Activated naive CD8-positive, alpha-beta T cell treated with anti-CD3 and anti-CD28 coated beads for 36 hours (primary cell): ENCODE results near the gene CCL5. TPM values are rescaled to one million over a fixed set of nuclear protein-coding genes. Genes with fewer than 3 reads are reported as not detected.
A peak's percentile ranks its signal among the peaks of the same experiment; 100 is the strongest.
"Not testable (repeated sequence)": the region's sequence is repeated elsewhere in the genome, so short reads cannot be mapped to it uniquely, and the experiment has no call there.

Source experiments
- DNase-seq: peaks from one replicate; pipeline ENCODE4 v3.0.0; 2021
- H3K27ac Mint-ChIP-seq: one replicate; pipeline ENCODE4 v1.8.0; 2022; ENCODE audit warnings: mild to moderate bottlenecking, moderate library complexity, mixed read lengths
- H3K27me3 Mint-ChIP-seq: one replicate; pipeline ENCODE4 v1.8.0; 2022; ENCODE audit warnings: mild to moderate bottlenecking, mixed read lengths
- H3K36me3 Mint-ChIP-seq: one replicate; pipeline ENCODE4 v1.8.0; 2021; ENCODE audit warnings: mild to moderate bottlenecking, mixed read lengths
- H3K4me1 Mint-ChIP-seq: one replicate; pipeline ENCODE4 v1.8.0; 2021; ENCODE audit warnings: mixed read lengths
- H3K4me3 Mint-ChIP-seq: one replicate; pipeline ENCODE4 v1.8.0; 2022; ENCODE audit warnings: mild to moderate bottlenecking, moderate library complexity, mixed read lengths
- H3K9me3 Mint-ChIP-seq: one replicate; pipeline ENCODE4 v1.8.0; 2022; ENCODE audit warnings: mixed read lengths
- total RNA-seq, 2 experiments: library from RNA; stranded (reverse); gene quantifications; one replicate each; pipeline ENCODE4 v1.2.3, GENCODE V29; 2021

Gene CCL5
- total RNA-seq, 2 experiments from 2014 or later: 16.4 to 18.1 TPM

DNA sequence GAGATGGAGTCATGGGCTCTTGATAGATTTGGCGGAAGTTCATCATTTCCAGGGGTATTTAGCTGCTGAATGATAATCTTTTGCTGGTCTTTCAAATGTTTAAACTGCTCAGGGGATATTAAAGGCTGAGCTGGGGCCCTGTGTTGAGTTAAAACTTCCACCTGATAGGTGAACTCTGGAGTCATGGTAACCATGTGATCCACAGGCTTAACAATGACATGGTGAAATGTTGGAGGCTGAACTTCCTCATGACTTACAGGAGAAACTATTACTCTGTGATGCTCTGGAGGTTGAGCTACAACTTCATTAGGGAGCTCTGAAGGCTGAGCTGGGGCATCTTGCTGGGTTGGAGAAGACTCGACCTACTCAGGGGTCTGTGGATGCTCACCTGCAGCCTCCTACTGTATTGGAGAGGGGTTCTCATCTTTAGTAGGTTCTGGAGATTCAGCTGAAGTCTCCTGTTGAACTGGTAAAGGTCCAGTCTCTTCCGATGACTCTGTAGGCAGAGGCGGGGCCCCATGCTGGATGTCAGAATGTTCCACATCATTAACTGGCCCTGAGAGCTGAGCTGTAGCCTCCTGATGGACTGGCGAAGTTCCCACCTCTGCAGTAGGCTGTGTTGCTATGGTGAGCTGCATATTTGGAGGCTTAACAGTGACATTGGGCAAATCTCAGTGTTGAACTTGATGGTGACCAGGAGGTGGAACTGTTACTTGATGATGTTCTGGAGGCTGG lies 26.2 kb upstream of the CCL5 start:
- Mint-ChIP-seq H3K27me3 (peaks cover 4% of the 10 kb centered on the region), H3K27ac (no peak overlapping the region), H3K4me3 (no peak overlapping the region), H3K9me3 (peaks cover under 1% of the 10 kb centered on the region), H3K4me1 (peaks cover under 1% of the 10 kb centered on the region), H3K36me3 (peaks cover under 1% of the 10 kb centered on the region)
- DNase-seq: no peak

DNA sequence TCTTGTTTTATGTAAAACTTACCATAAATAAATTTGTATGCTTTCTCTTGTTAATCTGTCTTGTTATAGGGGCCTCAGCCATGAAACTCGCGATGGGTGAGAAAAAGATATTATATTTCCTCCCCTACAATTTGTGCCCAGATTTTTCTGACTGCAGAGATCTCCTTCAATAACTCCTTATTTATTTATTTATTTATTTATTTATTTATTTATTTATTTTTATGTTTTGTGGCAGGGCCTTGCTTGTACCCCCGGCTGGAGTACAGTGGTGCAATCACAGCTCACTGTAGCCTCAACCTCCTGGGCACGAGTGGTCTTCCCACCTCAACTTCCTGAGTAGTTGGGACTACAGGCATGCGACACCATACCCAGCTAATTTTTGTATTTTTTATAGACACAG lies 23.3 kb upstream of the CCL5 start:
- Mint-ChIP-seq H3K27me3 (peaks cover 4% of the 10 kb centered on the region), H3K27ac (no peak overlapping the region), H3K4me1 (peaks cover 28% of the 10 kb centered on the region), H3K36me3 (peaks cover 4% of the 10 kb centered on the region), H3K9me3 (peaks cover 2% of the 10 kb centered on the region), H3K4me3 (no peak overlapping the region)
- DNase-seq: no peak

DNA sequence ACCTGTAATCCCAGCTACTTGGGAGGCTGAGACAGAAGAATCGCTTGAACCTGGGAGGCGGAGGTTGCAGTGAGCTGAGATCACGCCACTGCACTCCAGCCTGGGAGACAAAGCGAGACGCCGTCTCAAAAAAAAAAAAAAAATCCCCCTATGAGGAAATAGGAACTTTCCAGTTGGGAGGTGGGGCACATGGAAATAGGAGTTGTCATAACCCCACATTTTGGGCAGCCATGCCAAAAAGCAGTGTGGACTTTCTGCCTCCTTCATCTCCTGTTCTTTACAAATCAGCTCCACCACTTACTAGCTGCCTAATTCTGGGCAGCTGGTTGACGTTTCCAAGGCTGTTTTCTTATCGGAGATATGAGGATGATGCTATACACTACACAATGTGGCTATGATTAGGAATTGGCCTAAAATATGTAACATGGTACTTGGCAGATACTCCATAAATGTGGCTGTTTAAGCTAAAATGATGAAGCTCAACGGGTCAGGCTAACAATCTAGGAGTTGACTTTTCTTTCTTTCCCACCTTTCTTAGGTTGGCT lies 21.5 kb upstream of the CCL5 start:
- no peak for DNase-seq
- Mint-ChIP-seq H3K36me3 (peaks cover 4% of the 10 kb centered on the region), H3K4me3 (no peak overlapping the region), H3K4me1 (peaks cover 38% of the 10 kb centered on the region), H3K27ac (no peak overlapping the region), H3K27me3 (peaks cover 4% of the 10 kb centered on the region), H3K9me3 (peaks cover 2% of the 10 kb centered on the region)

DNA sequence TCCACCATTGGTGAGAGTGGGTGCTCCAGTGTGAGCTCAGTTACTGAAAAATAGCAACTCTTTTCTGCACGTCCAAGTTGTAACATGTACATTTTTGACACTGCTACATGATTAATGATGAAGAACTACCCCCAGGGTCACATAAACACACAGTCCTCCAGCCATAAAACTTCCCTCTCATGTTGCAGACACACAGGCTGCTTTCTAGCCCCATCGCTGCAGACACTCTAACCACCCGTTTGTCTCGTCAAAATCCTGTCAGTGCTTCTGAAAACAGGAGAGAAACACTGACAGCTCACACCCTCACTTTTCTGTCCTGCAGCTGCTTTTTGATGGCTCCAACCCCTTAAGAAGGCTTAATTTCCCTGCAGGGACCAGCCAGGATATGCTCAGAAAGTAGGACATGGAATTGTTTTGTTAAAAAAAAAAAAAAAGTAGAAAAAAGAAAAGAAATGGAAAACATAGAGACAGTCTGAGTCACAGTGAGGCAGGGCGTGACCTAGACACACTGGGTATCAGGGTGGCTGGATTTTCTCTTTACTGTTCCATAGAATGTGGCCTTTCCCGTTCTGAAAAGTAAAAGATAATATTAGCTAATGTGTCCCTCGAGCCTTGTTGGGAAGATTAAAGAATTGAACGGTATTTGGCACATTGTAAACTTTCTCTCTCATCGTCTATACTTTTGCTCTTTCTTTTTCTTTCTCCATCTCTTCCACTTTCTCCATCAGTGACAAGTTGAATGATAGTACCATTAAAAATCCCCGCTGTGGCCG lies 20.7 kb upstream of the CCL5 start:
- Mint-ChIP-seq H3K36me3 (peaks cover 4% of the 10 kb centered on the region), H3K27me3 (peaks cover 4% of the 10 kb centered on the region), H3K9me3 (peaks cover 2% of the 10 kb centered on the region), H3K27ac (peak overlapping the region; percentile 22), H3K4me1 (peaks cover 45% of the 10 kb centered on the region), H3K4me3 (peak overlapping the region; percentile 56)
- no peak for DNase-seq

DNA sequence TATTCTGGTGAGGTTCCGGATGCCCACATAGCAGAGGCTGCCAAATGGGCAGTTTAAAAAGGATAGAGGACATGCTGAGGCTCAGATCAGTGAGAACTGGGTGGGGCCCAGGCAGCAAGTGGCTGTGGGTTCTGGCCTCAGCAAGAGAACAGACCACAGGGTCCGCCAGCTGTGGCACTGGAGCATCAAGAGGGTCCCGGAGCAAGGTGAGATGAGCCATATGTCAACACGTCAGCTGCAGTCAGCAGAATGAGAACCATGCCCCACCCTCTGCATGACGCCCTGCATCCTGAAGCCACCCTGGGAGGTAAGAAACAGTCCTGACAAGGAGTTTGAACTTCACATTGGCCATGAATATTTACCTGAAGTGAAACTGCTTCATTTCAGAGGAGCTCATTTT lies 20.1 kb upstream of the CCL5 start:
- peaks cover 4% of the 10 kb centered on the region for H3K36me3 Mint-ChIP-seq
- H3K27ac Mint-ChIP-seq: peak overlapping the region; percentile 80
- no peak for DNase-seq
- H3K4me3 Mint-ChIP-seq: peak overlapping the region; percentile 56
- H3K4me1 Mint-ChIP-seq: peaks cover 51% of the 10 kb centered on the region
- peaks cover 4% of the 10 kb centered on the region for H3K27me3 Mint-ChIP-seq
- H3K9me3 Mint-ChIP-seq: peaks cover 2% of the 10 kb centered on the region

DNA sequence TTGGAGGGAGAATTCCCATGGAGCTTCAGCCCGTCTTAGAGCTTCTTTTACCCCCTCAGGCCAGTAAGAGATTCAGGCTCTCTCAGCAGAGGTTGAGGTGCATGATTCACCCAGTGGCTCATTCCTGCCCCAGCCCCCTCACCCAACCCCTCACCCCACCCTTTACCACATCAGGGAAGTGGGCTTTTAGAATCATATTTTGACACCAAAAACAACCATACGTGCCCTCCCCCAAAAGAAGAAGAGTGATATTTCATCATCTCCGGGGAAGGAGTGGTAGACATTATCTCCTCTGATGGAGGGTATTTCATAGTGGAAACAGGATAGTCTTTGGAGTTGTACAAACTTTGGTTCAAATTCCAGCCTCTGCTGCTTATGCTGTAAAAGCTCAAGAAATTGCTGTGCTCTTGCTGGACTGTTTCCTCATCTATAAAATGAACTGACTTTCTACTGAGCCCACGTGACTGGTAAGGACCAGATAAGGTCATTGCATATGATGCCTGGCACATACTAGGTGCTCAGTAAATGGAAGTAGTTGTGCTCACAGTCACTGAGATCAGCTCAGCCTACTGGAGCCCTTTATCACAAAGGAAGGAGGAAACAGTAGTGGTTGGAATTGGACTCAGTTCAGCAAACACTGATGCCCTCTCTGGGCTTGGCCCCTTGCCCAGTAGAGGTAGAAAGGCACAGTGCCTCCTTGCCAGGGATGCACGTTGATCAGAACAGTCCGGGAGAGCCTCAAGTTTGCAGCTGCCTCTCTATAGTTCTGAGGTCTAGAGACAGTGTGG lies 18.3 kb upstream of the CCL5 start:
- peaks cover 4% of the 10 kb centered on the region for H3K36me3 Mint-ChIP-seq
- peak overlapping the region; percentile 69 for H3K4me3 Mint-ChIP-seq
- H3K4me1 Mint-ChIP-seq: peaks cover 56% of the 10 kb centered on the region
- H3K27ac Mint-ChIP-seq: peak overlapping the region; percentile 93
- H3K27me3 Mint-ChIP-seq: no peaks in the 10 kb centered on the region
- DNase-seq: peak; percentile 50
- peaks cover 2% of the 10 kb centered on the region for H3K9me3 Mint-ChIP-seq

DNA sequence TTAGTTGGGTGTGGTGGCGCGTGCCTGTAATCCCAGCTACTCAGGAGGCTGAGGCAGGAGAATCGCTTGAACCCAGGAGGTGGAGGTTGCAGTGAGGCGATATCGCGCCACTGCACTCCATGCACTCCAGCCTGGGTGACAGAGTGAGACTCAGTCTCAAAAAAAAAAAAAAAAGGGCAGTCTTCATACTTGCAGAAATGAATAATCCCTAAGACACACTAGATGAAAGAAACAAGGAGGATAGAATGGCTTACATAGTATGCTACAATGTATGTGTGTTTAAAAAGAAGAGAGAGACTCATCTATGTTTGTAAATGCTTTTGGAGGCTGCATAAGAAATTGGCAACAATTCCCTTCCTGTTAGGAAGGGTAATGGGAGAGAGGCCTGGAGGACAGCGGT lies 17.6 kb upstream of the CCL5 start:
- peaks cover 61% of the 10 kb centered on the region for H3K4me1 Mint-ChIP-seq
- H3K27ac Mint-ChIP-seq: peak overlapping the region; percentile 93

DNA sequence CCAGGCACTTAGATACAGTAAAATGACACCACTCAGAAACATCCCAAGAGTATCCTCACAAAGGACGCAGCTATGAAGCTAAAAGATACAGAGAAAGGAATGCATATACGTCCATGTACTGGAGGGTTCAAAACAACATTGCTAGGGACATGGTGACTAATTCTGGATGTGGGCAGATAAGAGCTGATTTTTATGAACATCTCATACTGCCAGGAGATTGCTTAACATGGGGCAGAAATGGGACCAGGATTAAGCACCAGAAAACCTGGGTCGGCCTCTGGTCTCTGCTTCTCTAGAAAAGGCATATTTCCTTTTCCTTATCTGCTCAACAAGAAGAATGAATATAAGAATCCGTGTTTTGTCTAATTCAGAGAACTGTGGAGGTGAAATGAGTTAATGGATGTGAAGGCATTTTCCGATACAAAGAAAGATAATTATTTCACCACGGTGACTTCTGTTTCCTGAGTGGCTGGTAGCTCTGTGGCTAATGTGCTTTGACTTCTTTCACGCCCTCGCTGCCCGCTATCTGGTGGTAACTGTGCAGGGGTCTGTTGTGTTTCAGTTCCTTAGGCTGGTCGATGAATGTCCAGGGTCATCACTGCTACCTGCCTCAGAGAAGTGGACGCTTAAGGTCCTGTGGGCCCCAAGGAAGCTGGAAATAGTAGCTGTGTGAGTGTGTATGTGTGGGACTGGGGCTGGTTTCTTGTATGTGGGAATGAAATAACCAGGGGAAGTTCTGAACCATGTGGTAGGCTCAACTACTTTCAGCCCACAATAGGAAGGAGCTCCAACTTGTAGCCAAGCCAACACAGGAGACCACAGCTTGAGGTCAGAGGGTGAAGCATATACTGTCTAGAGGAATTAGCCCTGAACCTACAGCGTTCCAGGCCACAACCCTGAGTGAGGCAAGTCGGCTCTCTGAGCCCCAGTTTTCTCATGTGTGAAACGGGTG lies 15.8 kb upstream of the CCL5 start:
- Mint-ChIP-seq H3K27ac (peak overlapping the region; percentile 90), H3K4me3 (peak overlapping the region; percentile 15), H3K9me3 (peaks cover 1% of the 10 kb centered on the region)

More for the DNA sequence above, 17.6 kb upstream of the CCL5 start:
- not testable (repeated sequence) for DNase-seq, H3K36me3 Mint-ChIP-seq, H3K9me3 Mint-ChIP-seq, H3K27me3 Mint-ChIP-seq
- peak overlapping the region; percentile 69 for H3K4me3 Mint-ChIP-seq

DNA sequence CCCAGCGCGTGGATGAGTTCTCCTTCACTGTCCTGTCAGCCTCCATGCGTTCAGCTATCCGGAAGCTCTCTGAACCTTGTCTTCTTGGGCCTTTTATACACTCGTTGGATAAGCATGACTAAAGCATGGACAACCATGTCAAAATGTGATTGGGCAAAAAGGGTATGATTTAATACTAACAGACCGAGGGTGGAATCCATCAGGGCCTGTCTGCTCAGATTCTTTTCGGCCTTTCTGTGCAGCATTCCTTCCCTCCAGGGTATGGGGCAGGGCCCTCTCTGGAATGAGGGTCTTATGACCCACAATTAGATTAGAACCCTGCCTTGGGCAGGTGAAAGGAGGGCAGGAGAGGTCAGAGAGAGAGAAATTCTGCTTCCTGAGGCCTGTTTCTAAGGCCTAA lies 14.0 kb upstream of the CCL5 start:
- H3K4me3 Mint-ChIP-seq: no peak overlapping the region
- H3K9me3 Mint-ChIP-seq: peaks cover 1% of the 10 kb centered on the region
- peak overlapping the region; percentile 59 for H3K27ac Mint-ChIP-seq
- no peak for DNase-seq
- peaks cover 1% of the 10 kb centered on the region for H3K36me3 Mint-ChIP-seq
- H3K27me3 Mint-ChIP-seq: no peaks in the 10 kb centered on the region
- H3K4me1 Mint-ChIP-seq: peaks cover 72% of the 10 kb centered on the region

More for the DNA sequence above, 15.8 kb upstream of the CCL5 start:
- H3K4me1 Mint-ChIP-seq: peaks cover 72% of the 10 kb centered on the region
- DNase-seq: peak; percentile 55
- no peaks in the 10 kb centered on the region for H3K27me3 Mint-ChIP-seq
- peaks cover 4% of the 10 kb centered on the region for H3K36me3 Mint-ChIP-seq

DNA sequence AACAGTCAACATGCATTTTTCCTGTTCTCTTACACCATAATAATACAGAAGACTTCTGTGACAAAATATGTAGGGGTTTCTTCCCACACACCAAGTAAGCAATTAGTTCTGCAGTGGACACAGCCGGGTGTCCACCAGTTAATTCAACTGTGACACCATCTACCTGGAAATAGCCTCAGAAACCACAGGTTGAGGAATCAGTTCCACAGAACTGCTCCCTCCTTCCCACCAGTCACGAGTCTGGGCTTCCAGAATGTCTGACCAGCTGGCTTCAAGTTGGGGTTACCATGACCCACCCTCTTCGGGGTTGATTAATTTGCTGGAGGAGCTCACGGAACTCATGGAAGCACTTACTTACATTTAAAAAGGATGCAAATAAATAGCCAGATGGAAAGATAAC lies 13.6 kb upstream of the CCL5 start:
- Mint-ChIP-seq H3K36me3 (peaks cover 1% of the 10 kb centered on the region), H3K4me1 (peaks cover 72% of the 10 kb centered on the region), H3K27ac (no peak overlapping the region), H3K27me3 (no peaks in the 10 kb centered on the region), H3K4me3 (no peak overlapping the region), H3K9me3 (peaks cover 1% of the 10 kb centered on the region)
- DNase-seq: no peak

DNA sequence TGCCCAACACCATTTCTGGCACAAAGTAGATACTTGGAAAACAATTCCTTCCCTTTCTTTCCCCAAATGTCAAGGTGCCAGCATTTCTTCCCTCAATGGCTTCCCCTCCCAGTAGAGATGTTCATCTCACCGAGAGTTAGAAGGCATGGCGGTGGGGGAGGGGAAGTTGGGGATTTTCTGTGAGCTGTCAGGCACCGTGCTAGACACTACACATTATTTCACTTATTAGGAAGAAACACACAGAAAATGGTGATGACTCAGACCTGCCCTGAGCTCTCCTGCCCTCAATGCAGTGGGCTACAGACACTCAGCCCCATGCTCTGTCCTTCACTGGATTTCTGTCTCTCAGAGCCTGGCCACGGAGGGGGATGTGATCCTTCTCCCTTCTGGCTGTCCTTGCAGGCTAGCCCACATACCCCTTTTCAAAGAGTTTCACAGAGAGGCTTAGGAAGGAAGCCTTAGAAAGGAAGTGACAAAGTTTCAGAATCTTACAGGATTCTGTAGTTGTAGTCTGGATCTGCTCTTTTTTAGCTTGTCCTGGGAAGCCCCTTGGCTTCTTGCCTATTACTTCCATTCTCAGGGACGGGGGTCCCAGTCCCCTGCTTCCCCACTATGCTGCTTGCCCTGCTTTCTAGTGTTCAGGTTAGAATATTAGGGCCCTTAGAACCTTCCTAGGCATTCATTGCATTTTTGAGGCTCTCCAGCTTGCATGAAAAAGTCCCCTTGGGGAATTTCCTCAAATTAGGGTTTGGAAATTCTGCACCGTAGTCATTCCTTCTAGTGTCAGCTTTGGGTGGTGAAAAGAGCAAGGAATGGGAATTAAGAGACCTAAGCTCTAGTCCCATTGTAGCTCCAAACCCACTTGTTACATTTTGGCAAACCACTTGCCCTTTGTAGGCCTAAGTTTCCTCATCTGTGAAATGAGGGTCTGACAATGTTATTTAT lies 12.2 kb upstream of the CCL5 start:
- peaks cover 1% of the 10 kb centered on the region for H3K36me3 Mint-ChIP-seq
- no peaks in the 10 kb centered on the region for H3K27me3 Mint-ChIP-seq
- peak; percentile 66 for DNase-seq
- H3K4me3 Mint-ChIP-seq: peak overlapping the region; percentile 60
- peaks cover 1% of the 10 kb centered on the region for H3K9me3 Mint-ChIP-seq
- peak overlapping the region; percentile 88 for H3K27ac Mint-ChIP-seq
- peaks cover 62% of the 10 kb centered on the region for H3K4me1 Mint-ChIP-seq

DNA sequence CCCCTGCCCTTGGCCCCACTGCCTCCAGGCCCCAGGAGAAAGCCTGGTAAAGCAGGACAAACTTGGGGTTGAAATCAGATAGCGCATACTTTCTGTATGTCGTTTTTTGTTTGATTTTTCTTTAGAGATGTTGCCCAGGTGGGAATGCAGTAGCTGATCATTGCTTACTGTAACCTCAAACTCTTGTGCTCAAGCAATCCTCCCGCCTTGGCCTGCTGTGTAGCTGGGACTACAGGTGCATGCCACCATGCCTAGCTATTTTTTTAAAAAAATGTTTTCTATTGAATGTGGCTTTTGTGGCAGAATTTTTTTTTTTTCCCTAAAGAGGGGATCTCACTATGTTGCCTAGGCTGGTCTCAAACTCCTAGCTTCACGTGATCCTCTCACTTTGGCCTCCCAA lies 11.1 kb upstream of the CCL5 start:
- no peak overlapping the region for H3K4me3 Mint-ChIP-seq
- H3K4me1 Mint-ChIP-seq: peaks cover 59% of the 10 kb centered on the region
- H3K36me3 Mint-ChIP-seq: peaks cover 1% of the 10 kb centered on the region
- DNase-seq: no peak
- H3K27ac Mint-ChIP-seq: peak overlapping the region; percentile 1
- no peaks in the 10 kb centered on the region for H3K27me3 Mint-ChIP-seq
- H3K9me3 Mint-ChIP-seq: peaks cover 1% of the 10 kb centered on the region

DNA sequence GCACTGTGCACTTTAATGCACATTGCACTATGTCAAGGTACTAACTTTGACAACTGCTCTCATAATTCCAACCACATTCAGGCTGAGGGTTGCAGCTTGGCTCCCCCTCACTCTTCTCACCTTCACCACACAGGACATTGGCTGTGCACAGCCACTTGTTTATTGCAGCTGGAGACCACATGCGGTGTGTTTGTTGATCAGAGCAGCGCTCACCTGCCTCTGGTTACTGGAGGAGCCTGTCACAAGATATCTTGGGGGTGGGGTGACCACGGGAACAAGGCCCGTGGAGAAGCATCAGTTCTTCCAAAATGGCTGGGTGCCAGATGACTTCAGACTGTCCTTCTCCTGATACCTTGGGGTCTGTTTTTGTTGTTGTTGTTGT lies 10.6 kb upstream of the CCL5 start:
- DNase-seq: peak; percentile 58
- Mint-ChIP-seq H3K27ac (peak overlapping the region; percentile 1), H3K9me3 (peaks cover 1% of the 10 kb centered on the region), H3K4me3 (no peak overlapping the region), H3K4me1 (peaks cover 54% of the 10 kb centered on the region), H3K27me3 (no peaks in the 10 kb centered on the region), H3K36me3 (peaks cover 1% of the 10 kb centered on the region)
